OCI-LY3 (cell line): ENCODE measurements around the gene CRYBG1.

Source experiments
- EZH2phosphoT487 ChIP-seq: fragments of 200-600 bp; shearing (Covaris generic); IDR thresholded peaks from 2 replicates; pipeline ENCODE4 v1.6.1; 2018; ENCODE audit warnings: antibody characterized with exemption, mixed run types, low read depth
- TF ChIP-seq, protein P1 (sequence below): fragments of 200-600, 300-600 bp; sonication (generic); IDR thresholded peaks from 2 replicates; pipeline ENCODE4 v1.5.1; 2014; ENCODE audit warnings: antibody characterized with exemption, low read length, low read depth

GRCh38 chr6:106569428-106569827, 208.9 kb downstream of the CRYBG1 start:
- TF ChIP-seq, protein P1, sequence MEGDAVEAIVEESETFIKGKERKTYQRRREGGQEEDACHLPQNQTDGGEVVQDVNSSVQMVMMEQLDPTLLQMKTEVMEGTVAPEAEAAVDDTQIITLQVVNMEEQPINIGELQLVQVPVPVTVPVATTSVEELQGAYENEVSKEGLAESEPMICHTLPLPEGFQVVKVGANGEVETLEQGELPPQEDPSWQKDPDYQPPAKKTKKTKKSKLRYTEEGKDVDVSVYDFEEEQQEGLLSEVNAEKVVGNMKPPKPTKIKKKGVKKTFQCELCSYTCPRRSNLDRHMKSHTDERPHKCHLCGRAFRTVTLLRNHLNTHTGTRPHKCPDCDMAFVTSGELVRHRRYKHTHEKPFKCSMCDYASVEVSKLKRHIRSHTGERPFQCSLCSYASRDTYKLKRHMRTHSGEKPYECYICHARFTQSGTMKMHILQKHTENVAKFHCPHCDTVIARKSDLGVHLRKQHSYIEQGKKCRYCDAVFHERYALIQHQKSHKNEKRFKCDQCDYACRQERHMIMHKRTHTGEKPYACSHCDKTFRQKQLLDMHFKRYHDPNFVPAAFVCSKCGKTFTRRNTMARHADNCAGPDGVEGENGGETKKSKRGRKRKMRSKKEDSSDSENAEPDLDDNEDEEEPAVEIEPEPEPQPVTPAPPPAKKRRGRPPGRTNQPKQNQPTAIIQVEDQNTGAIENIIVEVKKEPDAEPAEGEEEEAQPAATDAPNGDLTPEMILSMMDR = no peak
- TF ChIP-seq EZH2phosphoT487 = no peak
